Coronary artery (tissue), 2 donors: Measurements from ENCODE around the gene MARF1.
"Not testable (repeated sequence)": the region's sequence is repeated elsewhere in the genome, so short reads cannot be mapped to it uniquely, and the experiment has no call there.

ENCODE experiments used
- DNase-seq: peaks from one replicate; pipeline ENCODE4 v3.0.0-alpha.2; 2017; ENCODE audit warnings: low spot score
- H3K27ac ChIP-seq, 2 donors: fragments of 200-600 bp; sonication (generic); one replicate each; pipeline ENCODE4 v1.5.1; 2016 to 2019
- H3K4me3 ChIP-seq: fragments of 200-600 bp; sonication (generic); 2 replicates; pipeline ENCODE4 v1.5.1; 2016; ENCODE audit warnings: mild to moderate bottlenecking, moderate library complexity
- TF ChIP-seq, protein P1 (sequence below): fragments of 200-600 bp; sonication (generic); IDR thresholded peaks from one replicate; pipeline ENCODE4 v1.5.1; 2019; ENCODE audit warnings: antibody characterized with exemption

The MARF1 gene

DNA sequence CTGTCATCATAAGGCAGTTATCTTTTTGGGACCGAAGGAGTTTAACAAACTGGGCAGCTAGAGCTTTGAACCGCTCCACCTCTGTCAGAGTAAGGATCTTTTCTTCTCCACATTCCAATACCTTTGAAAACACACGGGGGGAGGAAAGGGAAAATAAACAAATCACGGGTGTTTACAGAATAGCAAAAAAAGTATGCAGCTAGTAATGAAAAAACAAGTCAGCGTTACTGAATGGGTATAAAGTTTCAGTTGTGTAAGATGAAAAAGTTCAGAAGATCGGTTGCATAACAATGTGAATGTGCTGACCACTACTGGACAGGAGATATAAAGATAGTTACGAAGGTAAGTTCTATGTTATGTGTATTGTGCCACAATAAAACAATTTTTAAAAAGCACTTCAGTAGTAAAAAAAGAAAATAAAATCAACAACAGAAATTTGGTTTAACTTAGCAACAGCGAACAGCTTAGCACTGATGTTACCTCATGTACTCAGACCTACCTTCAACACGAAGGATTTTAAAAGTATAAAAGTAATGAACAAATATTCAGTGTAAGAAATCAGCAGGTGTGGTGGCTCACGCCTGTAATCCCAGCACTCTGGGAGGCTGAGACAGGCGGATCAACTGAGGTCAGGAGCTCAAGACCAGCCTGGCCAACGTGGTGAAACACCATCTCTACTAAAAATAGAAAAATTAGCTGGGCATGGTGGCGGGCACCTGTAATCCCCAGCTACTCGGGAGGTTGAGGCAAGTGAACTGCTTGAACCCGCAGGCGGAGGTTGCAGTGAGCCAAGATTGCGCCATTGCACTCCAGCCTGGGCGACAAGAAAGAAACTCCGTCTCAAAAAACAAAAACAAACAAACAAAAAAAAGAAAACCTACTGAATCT is 34.3 kb downstream of the MARF1 start:
- no peak for DNase-seq
- H3K4me3 ChIP-seq = no peak overlapping the region
- no peak overlapping the region for H3K27ac ChIP-seq
- TF ChIP-seq, protein P1, sequence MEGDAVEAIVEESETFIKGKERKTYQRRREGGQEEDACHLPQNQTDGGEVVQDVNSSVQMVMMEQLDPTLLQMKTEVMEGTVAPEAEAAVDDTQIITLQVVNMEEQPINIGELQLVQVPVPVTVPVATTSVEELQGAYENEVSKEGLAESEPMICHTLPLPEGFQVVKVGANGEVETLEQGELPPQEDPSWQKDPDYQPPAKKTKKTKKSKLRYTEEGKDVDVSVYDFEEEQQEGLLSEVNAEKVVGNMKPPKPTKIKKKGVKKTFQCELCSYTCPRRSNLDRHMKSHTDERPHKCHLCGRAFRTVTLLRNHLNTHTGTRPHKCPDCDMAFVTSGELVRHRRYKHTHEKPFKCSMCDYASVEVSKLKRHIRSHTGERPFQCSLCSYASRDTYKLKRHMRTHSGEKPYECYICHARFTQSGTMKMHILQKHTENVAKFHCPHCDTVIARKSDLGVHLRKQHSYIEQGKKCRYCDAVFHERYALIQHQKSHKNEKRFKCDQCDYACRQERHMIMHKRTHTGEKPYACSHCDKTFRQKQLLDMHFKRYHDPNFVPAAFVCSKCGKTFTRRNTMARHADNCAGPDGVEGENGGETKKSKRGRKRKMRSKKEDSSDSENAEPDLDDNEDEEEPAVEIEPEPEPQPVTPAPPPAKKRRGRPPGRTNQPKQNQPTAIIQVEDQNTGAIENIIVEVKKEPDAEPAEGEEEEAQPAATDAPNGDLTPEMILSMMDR = no peak

DNA sequence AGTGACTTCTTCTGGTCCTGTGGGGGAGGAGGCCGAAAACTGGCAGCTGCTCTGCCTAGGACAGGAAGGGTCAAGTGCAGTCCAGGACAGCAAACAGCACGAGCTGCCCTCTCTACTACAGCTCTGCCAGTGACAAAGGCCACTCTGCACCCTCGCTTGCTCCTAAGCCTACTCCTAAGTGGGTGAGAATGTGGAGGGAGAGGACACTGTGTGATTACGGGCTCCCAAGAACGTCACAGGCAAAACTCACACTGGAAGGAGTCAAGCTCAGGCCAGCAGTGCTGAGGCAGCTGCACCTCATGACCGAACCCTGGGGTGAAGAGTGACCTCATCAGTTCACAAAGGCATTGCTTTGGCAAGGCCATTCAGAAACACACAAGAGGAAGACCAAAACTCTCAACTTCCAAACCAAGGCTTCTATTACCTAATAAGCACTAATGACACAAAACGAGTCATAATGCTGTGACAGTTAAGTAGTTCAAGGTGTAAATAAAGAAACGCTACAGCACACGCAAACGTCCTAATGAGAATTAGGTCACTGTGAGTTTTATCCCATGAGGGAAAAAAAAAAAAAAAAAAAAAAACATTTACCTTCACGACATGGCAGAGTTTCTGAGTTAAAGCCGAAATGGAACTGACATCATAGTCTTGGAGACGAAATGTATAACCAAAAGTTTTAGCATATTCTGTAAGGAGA is 35.1 kb downstream of the MARF1 start:
- H3K4me3 ChIP-seq = no peak overlapping the region
- H3K27ac ChIP-seq = peak overlapping the region in 1 of 2 donors; percentile 59
- DNase-seq = no peak
- TF ChIP-seq, protein P1 = no peak

DNA sequence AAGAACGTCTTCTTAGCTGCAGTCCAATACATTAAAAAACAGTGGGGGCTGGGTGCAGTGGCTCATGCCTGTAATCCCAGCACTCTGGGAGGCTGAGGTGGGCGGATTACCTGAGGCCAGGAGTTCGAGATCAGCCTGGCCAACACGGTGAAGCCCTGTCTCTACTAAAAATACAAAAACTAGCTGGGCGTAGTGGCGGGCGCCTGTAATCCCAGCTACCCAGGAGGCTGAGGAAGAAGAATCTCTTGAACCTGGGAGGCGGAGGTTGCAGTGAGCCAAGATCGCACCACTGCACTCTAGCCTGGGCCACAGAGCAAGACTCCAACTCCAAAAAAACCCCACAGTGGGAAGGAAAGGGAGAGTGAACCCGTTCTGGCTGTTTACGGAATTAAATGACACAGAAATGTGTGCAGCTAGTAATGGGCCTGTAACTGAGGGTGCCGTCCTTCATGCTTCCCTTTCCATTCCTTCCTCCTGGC is 35.7 kb downstream of the MARF1 start:
- H3K27ac ChIP-seq = peak overlapping the region in 1 of 2 donors; percentile 59
- DNase-seq = not testable (repeated sequence)

DNA sequence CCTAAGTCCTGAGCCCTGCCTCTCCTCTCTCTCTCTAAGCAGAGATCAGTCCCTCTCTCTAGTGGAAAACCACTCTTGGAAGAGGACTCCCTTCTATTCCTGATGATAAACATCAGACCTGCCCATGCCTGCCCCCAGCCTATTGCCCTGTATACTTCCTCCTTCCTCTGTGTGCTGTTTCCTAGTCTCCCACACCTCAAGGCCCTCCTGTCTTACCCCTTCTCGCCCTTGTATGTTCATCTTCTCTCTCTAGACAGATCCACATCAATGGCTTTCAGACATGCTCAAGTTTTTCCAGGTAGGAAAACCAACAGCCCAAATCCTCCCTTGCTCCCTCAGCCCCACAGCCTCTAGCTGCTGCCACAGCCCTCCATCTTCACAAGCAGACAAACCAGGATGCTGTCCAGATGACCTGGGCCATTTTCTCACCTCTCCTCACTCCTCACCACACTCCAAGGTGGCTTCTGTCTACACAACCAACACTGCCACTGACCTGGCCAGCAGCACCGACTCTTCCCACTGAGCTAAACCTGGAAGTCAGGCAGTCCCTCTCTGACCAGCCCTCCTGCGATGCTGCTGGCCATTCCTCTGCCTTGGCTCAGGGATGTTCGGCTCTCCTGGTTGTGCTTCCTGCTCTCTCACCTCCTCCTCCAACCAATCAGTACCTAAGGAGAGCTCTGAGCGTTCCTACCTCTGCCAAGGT is 36.3 kb downstream of the MARF1 start:
- no peak for DNase-seq
- TF ChIP-seq, protein P1 = no peak
- H3K27ac ChIP-seq = peak overlapping the region in 1 of 2 donors; percentile 59
- no peak overlapping the region for H3K4me3 ChIP-seq

More for the DNA sequence above, 35.7 kb downstream of the MARF1 start:
- not testable (repeated sequence) for H3K4me3 ChIP-seq

DNA sequence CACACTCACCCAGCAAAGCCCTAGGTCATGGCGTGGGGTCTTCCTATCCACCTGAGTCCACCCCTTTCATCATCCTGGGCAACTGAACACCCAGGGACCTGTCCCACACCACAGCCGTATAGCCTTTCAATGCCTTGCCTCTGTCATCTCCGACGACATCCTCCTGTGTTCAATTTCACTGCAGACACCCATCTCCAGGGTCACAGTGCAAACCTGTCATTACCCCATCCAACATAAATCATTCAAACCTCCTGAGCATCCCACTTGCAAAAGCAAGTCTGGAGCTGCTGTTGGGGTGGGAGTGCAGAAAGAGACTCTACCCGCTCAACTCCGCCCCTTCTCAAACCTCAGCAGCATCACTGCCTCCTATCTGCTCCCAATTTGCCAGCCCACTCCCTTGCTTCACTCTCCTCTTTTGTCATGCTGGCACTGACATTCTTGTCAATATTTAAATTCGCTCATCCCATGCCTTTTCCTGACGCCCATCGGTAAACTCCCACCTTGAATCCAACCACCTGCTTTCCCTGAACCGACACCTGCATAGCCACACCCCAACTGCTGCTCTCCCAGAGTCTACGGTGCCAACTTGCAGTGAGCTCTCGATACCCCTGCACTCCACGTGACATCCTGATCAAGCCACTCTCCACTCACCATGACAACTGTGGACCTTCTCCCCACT is 37.0 kb downstream of the MARF1 start:
- Histone ChIP-seq H3K4me3 (no peak overlapping the region), H3K27ac (no peak overlapping the region)
- TF ChIP-seq, protein P1 = no peak
- no peak for DNase-seq

DNA sequence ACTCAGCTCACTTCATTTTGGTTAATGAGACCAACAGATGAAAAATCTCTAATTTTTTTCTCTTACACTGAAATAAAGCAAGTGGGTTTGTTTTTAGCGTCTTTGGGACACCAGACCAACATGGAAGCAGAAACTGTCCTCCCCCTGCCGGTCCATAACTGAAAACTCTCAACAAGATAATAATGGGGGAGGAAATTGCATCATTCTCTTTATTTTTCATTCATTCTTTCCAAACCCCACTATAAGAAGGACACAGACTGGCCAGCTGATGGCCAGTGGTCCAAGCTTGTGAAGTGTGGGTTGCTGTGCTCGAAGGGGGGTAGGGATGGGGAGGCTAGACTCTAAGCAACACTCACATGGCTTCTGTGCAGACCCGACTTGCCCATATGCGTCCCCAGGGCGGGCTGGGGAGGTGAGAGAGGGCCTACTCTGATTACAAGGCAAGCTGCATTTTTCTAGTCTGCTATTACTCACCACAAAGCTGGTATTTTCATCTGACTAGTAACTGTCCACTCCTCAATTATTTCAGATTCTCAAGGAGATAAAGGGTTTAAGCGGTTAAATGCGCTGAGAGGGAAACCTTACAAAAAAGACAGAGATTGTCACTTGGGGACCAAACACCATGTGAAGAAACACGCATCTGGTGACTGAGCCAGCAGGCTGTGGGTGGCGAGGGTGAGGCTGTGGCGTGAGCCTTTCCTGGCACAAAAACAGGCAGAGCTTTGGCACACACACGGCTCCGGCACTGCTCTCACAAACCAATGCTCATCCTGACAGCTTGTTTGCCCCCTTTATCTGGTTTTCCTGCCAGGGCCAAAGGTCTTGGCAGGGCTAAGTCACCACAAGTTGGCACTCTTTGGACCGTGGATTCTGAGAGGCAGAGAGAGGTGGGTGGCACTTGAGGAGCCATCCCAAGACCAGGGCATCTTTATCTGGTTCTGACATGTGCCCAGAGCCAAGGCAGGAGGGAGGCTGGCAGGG is 38.2 kb downstream of the MARF1 start:
- Histone ChIP-seq H3K27ac (no peak overlapping the region), H3K4me3 (no peak overlapping the region)
- TF ChIP-seq, protein P1 = no peak
- no peak for DNase-seq
